Left ventricle myocardium inferior (tissue), 1 donor: ENCODE measurements around the gene PSRC1. TPM values are rescaled to one million over a fixed set of nuclear protein-coding genes. Genes with fewer than 3 reads are reported as not detected.
A peak's percentile ranks its signal among the peaks of the same experiment; 100 is the strongest.

Experiments
- DNase-seq: peaks from one replicate; pipeline ENCODE4 v3.0.0-alpha.2; 2020
- H3K27ac ChIP-seq: fragments of 200-600 bp; replicated peaks from 2 replicates; pipeline ENCODE4 v1.8.0; 2021
- H3K27me3 ChIP-seq: fragments of 200-600 bp; 2 replicates; pipeline ENCODE4 v1.8.0; 2021; ENCODE audit warnings: low read depth
- H3K36me3 ChIP-seq: fragments of 200-600 bp; 2 replicates; pipeline ENCODE4 v1.8.0; 2021
- H3K4me1 ChIP-seq: fragments of 200-600 bp; 2 replicates; pipeline ENCODE4 v1.8.0; 2021
- H3K4me3 ChIP-seq: fragments of 200-600 bp; 2 replicates; pipeline ENCODE4 v1.8.0; 2021; ENCODE audit warnings: mild to moderate bottlenecking, moderate library complexity
- H3K9me3 ChIP-seq: fragments of 200-600 bp; replicated peaks from 2 replicates; pipeline ENCODE4 v1.8.0; 2021
- CTCF ChIP-seq: fragments of 200-600 bp; IDR thresholded peaks from 2 replicates; pipeline ENCODE4 v1.8.0; 2021; ENCODE audit warnings: antibody characterized with exemption, mild to moderate bottlenecking, borderline replicate concordance
- intact Hi-C: fragments of 100-400 bp; cut with micrococcal nuclease; formaldehyde crosslinking; loops from one replicate; pipeline ENCODE4 v1.11.0; 2022
- total RNA-seq: library from RNA; stranded (reverse); fragmentation: NEBNext Ultra II Directional; extraction: Animal tissue kit (Norgen Biotek cat#: 25700); gene quantifications from one replicate; pipeline ENCODE4 v1.2.1, GENCODE V29; 2021
- donor health status: DM: no; HTN: yes; CAD: no; lungs with severe emphysema.

The PSRC1 gene
- total RNA-seq, 1 donor from 2014 or later = 0.80 TPM

- Histone ChIP-seq H3K4me1 (peaks cover 7% of the 10 kb centered on the region), H3K9me3 (no peaks in the 10 kb centered on the region), H3K27ac (no peak overlapping the region), H3K36me3 (no peaks in the 10 kb centered on the region), H3K27me3 (no peaks in the 10 kb centered on the region), H3K4me3 (no peak overlapping the region)
- intact Hi-C loops = no loop called here
- no peak for TF ChIP-seq CTCF
- DNase-seq = no peak
Observed at GRCh38 chr1:109265016-109265415, 17.9 kb downstream of the PSRC1 start.

GRCh38 chr1:109264379-109264755, 18.6 kb downstream of the PSRC1 start:
- intact Hi-C loops = no loop called here
- Histone ChIP-seq H3K36me3 (no peaks in the 10 kb centered on the region), H3K9me3 (no peaks in the 10 kb centered on the region), H3K27ac (no peak overlapping the region), H3K4me1 (peaks cover 7% of the 10 kb centered on the region), H3K27me3 (no peaks in the 10 kb centered on the region), H3K4me3 (no peak overlapping the region)
- no peak for TF ChIP-seq CTCF
- DNase-seq = no peak

GRCh38 chr1:109263597-109264378, 19.2 kb downstream of the PSRC1 start:
- H3K36me3 ChIP-seq = no peaks in the 10 kb centered on the region
- no peak overlapping the region for H3K4me3 ChIP-seq
- no peaks in the 10 kb centered on the region for H3K9me3 ChIP-seq
- DNase-seq = peak; percentile 75
- H3K4me1 ChIP-seq = peaks cover 7% of the 10 kb centered on the region
- no peaks in the 10 kb centered on the region for H3K27me3 ChIP-seq
- H3K27ac ChIP-seq = no peak overlapping the region
- TF ChIP-seq CTCF = peak; percentile 97
- intact Hi-C loops = no loop called here

GRCh38 chr1:109263234-109263596, 19.7 kb downstream of the PSRC1 start:
- no peak overlapping the region for H3K27ac ChIP-seq
- intact Hi-C loops = no loop called here
- no peaks in the 10 kb centered on the region for H3K9me3 ChIP-seq
- no peak overlapping the region for H3K4me3 ChIP-seq
- H3K27me3 ChIP-seq = no peaks in the 10 kb centered on the region
- no peaks in the 10 kb centered on the region for H3K36me3 ChIP-seq
- no peak for TF ChIP-seq CTCF
- H3K4me1 ChIP-seq = peaks cover 7% of the 10 kb centered on the region
- DNase-seq = no peak

GRCh38 chr1:109262231-109263055, 20.5 kb downstream of the PSRC1 start:
- H3K9me3 ChIP-seq = no peaks in the 10 kb centered on the region
- no peak overlapping the region for H3K4me3 ChIP-seq
- no peak for TF ChIP-seq CTCF
- intact Hi-C loops = no loop called here
- no peaks in the 10 kb centered on the region for H3K27me3 ChIP-seq
- H3K4me1 ChIP-seq = peaks cover 7% of the 10 kb centered on the region
- no peak for DNase-seq
- H3K36me3 ChIP-seq = no peaks in the 10 kb centered on the region
- no peak overlapping the region for H3K27ac ChIP-seq
